Prostate gland (tissue), 2 donors: ENCODE data around the gene PRDM11. TPM values are rescaled to one million over a fixed set of nuclear protein-coding genes. Genes with fewer than 3 reads are reported as not detected.

Experiments
- DNase-seq: peaks from one replicate; pipeline ENCODE4 v3.0.0-alpha.2; 2019; ENCODE audit warnings: low spot score
- H3K27ac ChIP-seq, 2 donors: fragments of 200-600 bp; sonication (generic); 2 replicates each; pipeline ENCODE4 v1.5.1; 2017 to 2019
- H3K27me3 ChIP-seq: fragments of 200-600 bp; sonication (generic); replicated peaks from 2 replicates; pipeline ENCODE4 v1.5.1; 2019; ENCODE audit not compliant: insufficient read depth
- H3K36me3 ChIP-seq, 2 donors: fragments of 200-600 bp; sonication (generic); 1 replicate in 1 of 2; 2 replicates in 1 of 2; pipeline versions ENCODE4 v1.5.1 to v1.8.1; 2017 to 2019
- H3K4me1 ChIP-seq: fragments of 200-600 bp; sonication (generic); replicated peaks from 2 replicates; pipeline ENCODE4 v1.5.1; 2019
- H3K4me3 ChIP-seq, 2 donors: fragments of 200-600 bp; sonication (generic); 2 replicates each; pipeline ENCODE4 v1.5.1; 2017 to 2019
- H3K9me3 ChIP-seq: fragments of 200-600 bp; sonication (generic); 2 replicates; pipeline ENCODE4 v1.5.1; 2017
- CTCF ChIP-seq, 4 experiments: fragments of 200-600 bp in 2 of 4; fragments of 450-650 bp in 2 of 4; sonication (generic) in 2 of 4; IDR thresholded peaks; 1 replicate in 3 of 4; 2 replicates in 1 of 4; pipeline ENCODE4 v1.5.1; 2016 to 2019; ENCODE audit warnings: antibody characterized with exemption in 4 of 4, mild to moderate bottlenecking in 2 of 4, moderate library complexity in 2 of 4
- POLR2A ChIP-seq: fragments of 450-650 bp; IDR thresholded peaks from one replicate; pipeline ENCODE4 v1.6.1; 2016; ENCODE audit warnings: antibody characterized with exemption, mild to moderate bottlenecking
- POLR2AphosphoS5 ChIP-seq: sonication (generic); formaldehyde crosslinking; IDR thresholded peaks from one replicate; pipeline ENCODE4 v1.6.1; 2017; ENCODE audit warnings: antibody characterized with exemption
- WGBS: methylation state at CpG from one replicate; pipeline ENCODE4 v1.1.5; 2018; 5-methylcytosine and 5-hydroxymethylcytosine counted together
- intact Hi-C: fragments of 100-400 bp; cut with DNase I; formaldehyde crosslinking; loops from one replicate; pipeline ENCODE4 v1.14.2; 2022
- total RNA-seq, 2 donors: library from RNA; depleted of rRNA; stranded (reverse); fragments of >200 nt; gene quantifications; one replicate each; pipeline ENCODE4 v1.1.0, GENCODE V29; 2016

Gene PRDM11
- total RNA-seq, result 10 to 100 TPM; 13.1 to 15.3 TPM

- H3K4me1 ChIP-seq, result no peaks in the 10 kb centered on the region
- no peaks in the 10 kb centered on the region for H3K27me3 ChIP-seq
- DNase-seq, result peak; percentile 47
- H3K27ac ChIP-seq, result peak within 1 kb of the TSS; percentile 94 to 97
- TF ChIP-seq POLR2AphosphoS5 (no peak), CTCF (IDR thresholded peaks at IDR 0.05) (no peak), POLR2A (no peak)
- intact Hi-C loops, result loop anchor here (2.0 kb wide), 2 partner anchors 34 to 64 kb away; no protein-coding TSS in a partner anchor
- H3K36me3 ChIP-seq, result no peaks in the 10 kb centered on the region
- no peaks in the 10 kb centered on the region for H3K9me3 ChIP-seq
- whole genome bisulfite sequencing, result 0% methylated on average over 63 of the region's 93 CpGs
- peak within 1 kb of the TSS; percentile 61 to 70 for H3K4me3 ChIP-seq
Measured at GRCh38 chr11:45146072-45147016, at the start of gene PRDM11. TSS of gene PRDM11 (plus strand) at chr11:45146639. CDS start at chr11:45181767, 35,128 bp downstream.

- intact Hi-C loops, result no loop called here
Measured at GRCh38 chr11:45097721-45098493, 48.5 kb upstream of the PRDM11 start.

GRCh38 chr11:45098929-45099328 is 47.5 kb upstream of the PRDM11 start:
- Histone ChIP-seq H3K27ac (no peak overlapping the region), H3K4me3 (no peak overlapping the region), H3K27me3 (peaks cover 4% of the 10 kb centered on the region), H3K4me1 (no peaks in the 10 kb centered on the region), H3K9me3 (no peaks in the 10 kb centered on the region), H3K36me3 (no peaks in the 10 kb centered on the region)
- TF ChIP-seq CTCF (IDR thresholded peaks at IDR 0.05), result no peak
- TF ChIP-seq POLR2A, result no peak
- TF ChIP-seq POLR2AphosphoS5, result no peak
- DNase-seq, result no peak
- WGBS, result 77% methylated on average over 6 of the region's 6 CpGs
- intact Hi-C loops, result no loop called here

More at GRCh38 chr11:45097721-45098493, 48.5 kb upstream of the PRDM11 start:
- Histone ChIP-seq H3K27ac (no peak overlapping the region), H3K36me3 (no peaks in the 10 kb centered on the region), H3K9me3 (no peaks in the 10 kb centered on the region), H3K27me3 (peaks cover 4% of the 10 kb centered on the region), H3K4me1 (no peaks in the 10 kb centered on the region), H3K4me3 (no peak overlapping the region)
- TF ChIP-seq POLR2AphosphoS5 (peak; percentile 78), POLR2A (no peak), CTCF (IDR thresholded peaks at IDR 0.05) (peak in 2 of 4 experiments; percentile 51 to 53)
- 21% methylated on average over 10 of the region's 10 CpGs for WGBS
- peak; percentile 79 for DNase-seq

- no peak overlapping the region for H3K4me3 ChIP-seq
- DNase-seq, result no peak
- no peak overlapping the region for H3K27ac ChIP-seq
- no peaks in the 10 kb centered on the region for H3K9me3 ChIP-seq
- 20% methylated on average over 2 of the region's 2 CpGs for WGBS
- peaks cover 4% of the 10 kb centered on the region for H3K27me3 ChIP-seq
- H3K4me1 ChIP-seq, result no peaks in the 10 kb centered on the region
- H3K36me3 ChIP-seq, result no peaks in the 10 kb centered on the region
- intact Hi-C loops, result no loop called here
- no peak for TF ChIP-seq CTCF (IDR thresholded peaks at IDR 0.05)
- no peak for TF ChIP-seq POLR2A
- no peak for TF ChIP-seq POLR2AphosphoS5
Measured at GRCh38 chr11:45100339-45100738, 46.1 kb upstream of the PRDM11 start.
